Stimulated activated CD8-positive, alpha-beta memory T cell treated with anti-CD3 and anti-CD28 coated beads, Interleukin-4, amount 100 ng/mL, for 4 hours (primary cell): Measurements from ENCODE around the gene PPP2R3C.
"Not testable (repeated sequence)": the region's sequence is repeated elsewhere in the genome, so short reads cannot be mapped to it uniquely, and the experiment has no call there.

Experiments used
- DNase-seq, 2 donors: peaks; one replicate each; pipeline ENCODE4 v3.0.0-alpha.2; 2020; ENCODE audit warnings: low read depth in 2 of 2, low spot score in 1 of 2

PPP2R3C gene

GRCh38 chr14:35121887-35122695 is at the start of gene PPP2R3C, which contains the start of gene PRORP:
Gene PPP2R3C, minus strand, starts transcription at chr14:35121990. Its CDS starts 31 bp downstream, at chr14:35121959.
Gene PRORP, plus strand, starts transcription at chr14:35122552. Its CDS starts 694 bp downstream, at chr14:35123246.
- DNase-seq: peak; percentile 65 to 77

- no peak for DNase-seq
Observed at GRCh38 chr14:35167496-35167895, 45.7 kb upstream of the PPP2R3C start.

- no peak for DNase-seq
Observed at GRCh38 chr14:35164849-35165248, 43.1 kb upstream of the PPP2R3C start.

GRCh38 chr14:35163384-35163783 is 41.6 kb upstream of the PPP2R3C start:
- no peak for DNase-seq

DNA sequence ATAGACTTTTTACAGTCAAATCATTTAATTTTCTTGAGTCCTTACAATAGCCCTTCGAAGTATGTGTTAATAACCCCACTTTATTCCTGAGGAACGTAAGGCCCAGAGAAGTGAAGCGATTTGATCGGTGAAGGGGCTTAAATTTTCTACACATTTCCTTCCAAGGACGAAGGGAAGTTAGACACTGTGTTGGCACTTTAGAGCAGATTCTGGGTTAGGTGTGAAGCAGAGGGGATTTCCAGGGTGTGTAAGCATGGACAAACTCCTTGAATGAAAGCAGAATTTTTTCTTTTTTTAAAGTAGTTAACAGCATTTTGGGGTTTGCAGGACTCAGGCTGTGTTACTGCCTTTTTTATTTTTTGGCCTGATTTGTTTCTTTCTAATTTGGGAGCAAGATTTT is 39.4 kb upstream of the PPP2R3C start:
- no peak for DNase-seq

- no peak for DNase-seq
Observed at GRCh38 chr14:35159742-35160409, 38.1 kb upstream of the PPP2R3C start.

DNA sequence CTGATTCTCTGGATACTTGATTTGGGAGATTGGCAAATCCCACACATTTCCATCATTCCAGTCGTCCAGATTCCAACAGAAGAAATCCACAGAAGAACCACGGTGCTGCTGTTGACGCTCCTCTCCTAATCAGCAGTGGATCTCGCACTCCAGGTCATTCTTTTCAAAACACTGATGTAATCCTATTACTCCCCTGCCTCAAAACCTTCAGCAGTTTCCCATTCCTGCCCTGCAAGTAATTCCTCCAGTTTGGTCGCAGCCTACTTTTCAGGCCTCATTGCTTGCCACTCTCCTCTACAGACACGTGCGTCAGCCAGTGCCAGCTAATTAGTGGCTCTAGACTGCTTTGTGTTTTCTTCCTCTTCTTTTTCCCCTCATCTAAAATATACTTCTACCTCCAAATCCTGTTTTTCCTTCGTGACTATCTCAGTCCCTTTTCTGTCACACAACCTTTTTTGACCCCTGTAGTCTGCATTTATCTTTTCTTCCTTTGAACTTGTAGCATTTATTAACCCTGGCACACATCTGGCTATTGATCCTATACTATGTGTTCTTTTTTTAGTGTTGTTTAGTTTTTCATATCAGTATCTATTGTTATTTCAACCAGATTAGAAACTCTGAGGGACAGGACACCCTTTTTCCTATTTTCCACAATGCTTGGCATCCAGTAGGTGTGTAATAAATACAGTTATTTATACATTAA is 37.3 kb upstream of the PPP2R3C start:
- DNase-seq: no peak

DNA sequence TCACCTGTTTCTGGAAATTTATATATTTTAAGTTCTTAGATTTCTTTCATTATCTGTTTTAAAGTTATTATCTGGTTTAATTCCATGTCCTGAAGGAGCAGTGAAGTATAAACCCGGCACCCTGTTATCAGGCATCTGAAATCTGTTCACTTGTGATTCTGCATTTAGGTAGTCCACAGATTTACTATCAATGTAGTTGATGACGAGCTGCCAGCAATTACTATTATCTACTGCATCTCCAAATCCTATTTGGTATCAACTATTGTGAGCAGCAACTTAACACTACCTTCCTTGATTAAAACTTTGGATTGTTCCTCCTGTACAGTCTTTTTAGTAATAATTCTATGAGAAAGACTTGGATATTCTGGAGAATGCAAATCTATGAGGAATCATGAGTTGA is 36.7 kb upstream of the PPP2R3C start:
- no peak for DNase-seq

DNA sequence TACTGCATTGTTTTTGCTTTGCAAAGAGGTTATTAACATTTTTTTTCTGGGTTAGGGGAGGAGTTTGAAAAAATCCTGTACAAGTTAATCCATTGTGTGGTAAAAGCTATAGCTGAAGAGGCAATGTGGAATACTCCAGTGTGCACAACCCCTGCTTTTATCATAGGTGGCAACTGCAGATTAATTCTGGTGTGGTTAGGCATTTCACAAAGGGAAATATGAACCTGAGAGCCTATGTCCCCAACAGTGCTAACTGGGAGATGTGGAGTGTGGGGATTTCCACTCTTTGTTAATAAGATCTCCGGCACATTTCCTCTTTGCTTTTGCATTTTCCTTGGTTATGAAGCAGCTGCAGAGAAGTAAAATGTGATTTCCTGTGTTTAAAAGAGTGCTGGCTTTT is 34.2 kb upstream of the PPP2R3C start:
- no peak for DNase-seq

- DNase-seq: no peak
Observed at GRCh38 chr14:35154016-35154415, 32.2 kb upstream of the PPP2R3C start.

- DNase-seq: not testable (repeated sequence)
Observed at GRCh38 chr14:35152531-35152930, 30.7 kb upstream of the PPP2R3C start.

DNA sequence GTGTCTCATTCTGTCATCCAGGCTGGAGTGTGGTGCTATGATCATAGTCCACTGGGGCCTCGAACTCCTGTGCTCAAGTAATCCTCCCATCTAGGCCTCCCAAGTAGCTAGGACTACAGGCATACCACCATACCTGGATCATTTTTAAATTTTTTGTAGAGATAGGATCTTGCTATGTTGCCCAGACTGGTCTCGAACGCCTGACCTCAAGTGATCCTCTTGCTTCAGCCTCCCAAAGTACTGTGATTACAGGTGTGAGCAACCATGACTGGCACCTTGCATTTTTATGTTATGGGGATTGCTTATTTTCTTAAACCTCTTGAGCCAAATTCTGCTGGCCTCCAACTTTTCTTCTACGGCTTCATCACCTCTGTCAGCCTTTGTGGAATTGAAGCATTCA is 27.4 kb upstream of the PPP2R3C start:
- DNase-seq: no peak

DNA sequence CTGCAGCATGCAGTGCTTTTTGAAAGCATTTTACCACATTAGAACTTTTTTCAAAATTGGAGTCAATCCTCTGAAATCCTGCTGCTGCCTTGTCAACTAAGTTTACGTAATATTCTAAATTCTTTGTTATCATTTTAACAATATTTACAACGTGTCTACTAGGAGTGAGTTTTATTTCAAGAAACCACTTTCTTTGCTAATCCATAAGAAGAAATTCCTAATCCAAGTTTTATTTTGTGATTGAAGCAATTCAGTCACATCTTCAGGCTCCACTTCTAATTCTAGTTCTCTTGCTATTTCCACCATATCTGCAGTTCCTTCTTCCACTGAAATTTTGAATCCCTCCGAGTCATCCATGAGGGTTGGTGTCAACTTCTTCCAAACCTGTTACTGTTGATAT is 25.9 kb upstream of the PPP2R3C start:
- no peak for DNase-seq

GRCh38 chr14:35147186-35147585 is 25.4 kb upstream of the PPP2R3C start:
- DNase-seq: no peak

- no peak for DNase-seq
Observed at GRCh38 chr14:35146711-35147149, 24.9 kb upstream of the PPP2R3C start.

DNA sequence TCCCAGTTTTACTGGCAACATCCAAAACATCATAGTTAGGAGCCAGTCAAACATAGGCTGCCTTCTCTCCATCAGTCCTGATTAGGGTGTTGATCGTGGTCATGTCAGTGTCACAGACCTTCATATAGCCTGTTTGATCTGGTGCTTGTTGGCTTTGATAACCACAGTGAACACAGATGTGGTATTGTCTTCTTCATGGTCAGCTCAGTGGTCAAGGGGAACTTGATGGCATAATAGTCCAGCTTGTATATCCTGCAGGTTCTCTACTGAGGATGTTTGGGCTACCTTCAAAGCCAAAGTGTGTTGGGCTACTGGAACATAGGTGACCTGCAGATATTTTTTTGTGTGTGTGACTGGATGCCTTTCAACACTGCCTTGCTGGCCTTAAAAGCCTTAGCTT is 22.2 kb upstream of the PPP2R3C start:
- DNase-seq: no peak

DNA sequence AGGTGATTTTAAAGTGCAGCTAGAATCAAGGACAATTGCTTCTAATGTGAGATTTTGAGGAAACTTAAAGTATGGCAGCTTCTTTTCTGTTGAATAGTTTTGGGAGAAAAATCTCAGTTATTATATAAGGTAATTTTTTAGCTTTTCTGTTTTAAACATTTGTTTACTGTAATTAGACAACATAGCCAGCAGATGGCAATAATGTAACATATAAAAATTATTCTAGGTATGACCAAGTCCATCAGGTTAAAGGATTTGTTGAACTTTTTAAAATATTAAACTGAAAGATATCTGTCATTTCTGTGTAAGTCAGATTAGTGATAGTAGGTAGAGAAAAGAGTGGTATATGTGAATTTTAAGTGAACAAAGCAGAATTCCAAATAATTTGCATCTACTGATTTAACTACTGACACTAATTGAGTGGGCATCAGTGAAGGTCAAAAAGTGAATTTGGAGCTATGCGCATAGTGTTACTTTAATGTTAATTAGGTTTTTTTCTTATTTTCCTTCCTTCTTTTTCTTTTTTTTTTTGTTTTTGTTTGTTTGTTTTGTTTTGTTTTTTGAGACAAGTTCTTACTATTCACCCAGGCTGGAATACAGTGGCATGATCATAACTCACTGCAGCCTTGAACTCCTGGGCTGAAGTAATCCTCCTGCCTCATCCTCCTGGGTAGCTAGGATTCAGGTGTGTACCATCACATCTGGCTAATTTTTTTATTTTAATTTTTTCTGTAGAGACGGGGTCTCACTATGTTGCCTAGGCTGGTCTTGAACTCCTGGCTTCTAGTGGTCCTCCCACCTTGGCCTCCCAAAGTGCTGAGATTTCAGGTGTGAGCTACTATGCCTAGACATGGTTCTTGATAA is 19.2 kb upstream of the PPP2R3C start:
- no peak for DNase-seq

- no peak for DNase-seq
Observed at GRCh38 chr14:35138585-35138984, 16.8 kb upstream of the PPP2R3C start.

- DNase-seq: no peak
Observed at GRCh38 chr14:35134329-35135123, 12.7 kb upstream of the PPP2R3C start.
